Measurements from ENCODE around the gene RO60. TPM values are rescaled to one million over a fixed set of nuclear protein-coding genes. Genes with fewer than 3 reads are reported as not detected.
"Not testable (repeated sequence)": the region's sequence is repeated elsewhere in the genome, so short reads cannot be mapped to it uniquely, and the experiment has no call there.

RO60 gene
- total and polyA plus RNA-seq, 11 donors = 5.9 to 67.7 (median 54.8) TPM

- ATAC-seq = peak in 2 of 4 donors; percentile 22 to 38
- Histone ChIP-seq H3K36me3 (peaks cover 0 to 70% (median 47%) of the 10 kb centered on the region in 9 donors), H3K4me3 (no peak overlapping the region), H3K27me3 (no peaks in the 10 kb centered on the region), H3K4me1 (peaks cover 0 to 6% (median 0%) of the 10 kb centered on the region in 12 donors), H3K9me3 (no peaks in the 10 kb centered on the region), H3K27ac (no peak overlapping the region)
- intact Hi-C loops (cut with DNase I) = loop anchor here in 1 of 10 donors (10.0 kb wide), 1 partner anchor 410 kb away; no protein-coding TSS in a partner anchor
- no peak for TF ChIP-seq CTCF (IDR thresholded peaks at IDR 0.05)
- no peak for TF ChIP-seq POLR2A (IDR thresholded peaks at IDR 0.05)
- DNase-seq = no peak
Measured at GRCh38 chr1:193025218-193025617, 34.2 kb upstream of the RO60 start.

- Histone ChIP-seq H3K36me3 (peaks cover 0 to 37% (median 23%) of the 10 kb centered on the region in 9 donors), H3K4me1 (peaks cover 0 to 10% (median 0%) of the 10 kb centered on the region in 12 donors), H3K4me3 (no peak overlapping the region), H3K27ac (no peak overlapping the region), H3K9me3 (peaks cover 0 to 6% (median 0%) of the 10 kb centered on the region in 12 donors), H3K27me3 (no peaks in the 10 kb centered on the region)
- intact Hi-C loops (cut with DNase I) = no loop called here
- ATAC-seq (no peak), DNase-seq (no peak)
- TF ChIP-seq POLR2A (IDR thresholded peaks at IDR 0.05) (no peak), CTCF (IDR thresholded peaks at IDR 0.05) (no peak)
- 41 to 55% (median 45%) methylated on average over 1 of the region's 1 CpG for WGBS, 4 donors
Measured at GRCh38 chr1:193030280-193030679, 29.1 kb upstream of the RO60 start.

GRCh38 chr1:193031431-193031830, 28.0 kb upstream of the RO60 start:
- no peak for ATAC-seq
- no peak overlapping the region for H3K4me3 ChIP-seq
- peaks cover 0 to 9% (median 0%) of the 10 kb centered on the region in 12 donors for H3K9me3 ChIP-seq
- H3K4me1 ChIP-seq = peaks cover 0 to 10% (median 0%) of the 10 kb centered on the region in 12 donors
- no peak overlapping the region for H3K27ac ChIP-seq
- WGBS, 4 donors = 89 to 94% (median 91%) methylated on average over 2 of the region's 2 CpGs
- intact Hi-C loops (cut with DNase I) = no loop called here
- peak in 4 of 12 donors; percentile 16 to 35 (median 34) for TF ChIP-seq CTCF (IDR thresholded peaks at IDR 0.05)
- TF ChIP-seq POLR2A (IDR thresholded peaks at IDR 0.05) = no peak
- peaks cover 0 to 30% (median 23%) of the 10 kb centered on the region in 9 donors for H3K36me3 ChIP-seq
- DNase-seq = no peak
- H3K27me3 ChIP-seq = no peaks in the 10 kb centered on the region

GRCh38 chr1:193032643-193033427, 26.6 kb upstream of the RO60 start:
- ATAC-seq; H3K4me3 ChIP-seq; DNase-seq; H3K9me3 ChIP-seq; H3K4me1 ChIP-seq; intact Hi-C loops (cut with DNase I); H3K27me3 ChIP-seq; H3K27ac ChIP-seq: not testable (repeated sequence)
- WGBS, 4 donors = 93 to 97% (median 95%) methylated on average over 9 of the region's 9 CpGs
- H3K36me3 ChIP-seq = peaks cover 0 to 16% (median 12%) of the 10 kb centered on the region in 9 donors
